HG02938 (cell line): ENCODE measurements around the gene C13orf42.
"Not testable (repeated sequence)": the region's sequence is repeated elsewhere in the genome, so short reads cannot be mapped to it uniquely, and the experiment has no call there.

ENCODE experiments used
- ATAC-seq: cut with Tn5 transposase; IDR thresholded peaks from one replicate; pipeline ENCODE4 v1.9.1; 2021; ENCODE audit warnings: mild to moderate bottlenecking, moderate library complexity; ENCODE audit not compliant: unreplicated experiment

Gene C13orf42

DNA sequence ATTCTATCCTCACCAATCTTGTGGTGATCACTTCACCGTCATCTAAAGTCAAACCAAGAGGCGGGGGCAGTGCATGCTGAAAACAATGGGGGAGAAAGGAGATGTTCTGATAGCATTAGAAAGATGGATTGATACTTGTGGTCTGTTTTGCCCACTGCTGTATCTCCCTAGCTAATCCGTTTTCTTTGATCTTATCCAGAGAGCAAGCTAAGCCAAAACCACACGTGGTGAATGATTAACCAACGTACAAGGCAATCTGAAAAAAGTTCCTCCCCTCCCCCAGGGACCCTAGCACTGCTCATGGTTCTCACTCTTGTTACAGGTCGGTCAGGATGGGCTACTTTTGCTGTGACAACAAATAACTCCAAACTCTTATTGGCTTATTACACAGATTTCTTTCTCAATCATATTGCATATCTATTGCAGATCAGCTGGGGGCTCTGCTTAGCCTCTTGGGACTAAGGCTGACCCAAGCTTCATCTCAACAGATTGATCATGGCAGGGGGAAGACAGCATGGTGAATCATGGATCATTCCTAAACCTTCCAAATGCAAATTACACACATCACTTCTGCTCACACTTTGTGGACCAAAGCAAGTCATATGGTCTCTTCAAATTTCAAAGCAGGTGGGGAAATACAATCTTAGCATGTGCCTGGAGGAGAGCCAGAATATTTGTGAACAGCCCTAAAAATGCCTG is 11.9 kb upstream of the C13orf42 start:
- ATAC-seq: no peak

DNA sequence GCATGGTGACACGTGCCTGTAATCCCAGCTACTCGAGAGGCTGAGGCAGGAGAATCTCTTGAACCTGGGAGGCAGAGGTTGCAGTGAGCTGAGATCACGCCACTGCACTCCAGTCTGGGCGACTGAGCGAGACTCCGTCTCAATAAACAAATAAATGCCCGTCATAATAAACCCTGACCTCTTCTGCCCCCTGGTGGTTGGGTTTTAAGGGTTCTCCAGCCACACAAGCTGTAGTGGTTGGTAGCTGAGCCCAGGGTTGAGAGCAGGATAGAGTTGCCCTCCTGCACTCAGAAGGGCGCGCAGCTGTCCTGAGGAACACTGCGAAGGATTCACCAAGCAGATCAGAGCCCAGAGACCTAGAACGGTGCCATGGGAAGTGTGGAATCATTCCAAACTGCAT is 9.8 kb upstream of the C13orf42 start:
- not testable (repeated sequence) for ATAC-seq

DNA sequence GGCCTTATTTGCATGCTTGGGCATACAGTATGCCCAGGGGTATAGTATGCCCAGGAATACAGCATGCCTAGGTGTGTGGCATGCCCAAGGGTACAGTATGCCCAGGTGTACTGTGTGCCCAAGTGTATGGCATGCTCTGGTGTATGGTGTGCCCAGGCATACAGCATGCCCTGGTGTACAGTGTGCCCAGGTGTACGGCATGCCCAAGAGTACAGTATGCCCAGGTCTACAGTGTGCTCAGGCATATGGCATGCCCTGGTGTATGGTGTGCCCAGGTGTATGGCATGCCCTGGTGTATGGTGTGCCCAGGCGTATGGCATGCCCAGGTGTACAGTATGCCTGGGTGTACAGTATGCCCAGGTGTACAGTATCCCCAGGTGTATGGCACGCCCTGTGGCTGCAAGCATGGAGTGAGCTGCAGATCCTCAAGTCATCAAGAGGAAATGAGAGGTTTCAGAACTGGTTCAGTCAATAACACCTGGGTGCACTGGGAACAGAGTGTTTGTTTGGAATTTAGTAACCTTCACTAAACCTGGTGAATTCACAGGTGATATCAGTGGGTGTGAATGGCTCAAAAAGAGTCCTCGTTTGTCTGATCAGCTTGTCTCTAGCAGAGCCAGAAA is 7.8 kb upstream of the C13orf42 start:
- no peak for ATAC-seq

DNA sequence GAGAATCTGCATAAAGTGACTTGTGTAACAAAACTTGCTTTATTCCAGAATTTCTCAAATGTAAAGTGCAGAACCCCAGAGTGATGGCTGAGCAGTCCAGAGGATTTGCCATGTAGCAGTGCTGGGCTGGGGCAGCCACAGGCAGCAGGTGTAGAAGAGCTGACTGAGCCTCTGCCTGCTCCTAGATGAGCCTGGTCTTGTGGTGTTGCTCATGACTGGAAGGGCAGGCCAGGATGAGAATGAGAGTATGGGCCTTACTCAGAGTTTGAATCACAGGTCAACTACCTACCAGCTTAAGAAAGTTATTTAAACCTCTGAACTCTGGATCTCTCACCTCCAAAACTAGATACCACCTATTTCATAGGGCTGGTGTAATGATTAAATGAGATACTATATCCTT is 2.9 kb upstream of the C13orf42 start:
- no peak for ATAC-seq

- ATAC-seq: no peak
These were observed 2.3 kb upstream of the C13orf42 start for GRCh38 chr13:51113186-51113881.

DNA sequence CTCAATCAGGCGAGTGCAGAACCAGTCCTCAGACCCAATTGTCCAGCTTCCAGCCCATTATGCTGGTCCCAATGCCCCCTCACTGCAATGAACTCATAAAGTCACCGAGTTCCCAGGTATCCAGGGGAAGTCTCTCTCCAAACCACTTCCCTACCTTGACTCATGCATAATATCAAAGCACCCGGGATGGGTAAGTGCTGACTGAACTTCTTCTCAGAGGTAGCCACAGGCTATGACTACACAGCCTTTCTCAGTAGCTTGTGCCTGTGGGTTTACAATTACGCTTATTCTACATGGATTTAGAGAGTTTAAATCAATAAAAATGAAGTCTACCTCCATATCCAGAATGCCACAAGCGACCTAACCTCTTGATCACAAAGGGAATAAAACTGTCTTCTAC is 1.7 kb upstream of the C13orf42 start:
- ATAC-seq: no peak

DNA sequence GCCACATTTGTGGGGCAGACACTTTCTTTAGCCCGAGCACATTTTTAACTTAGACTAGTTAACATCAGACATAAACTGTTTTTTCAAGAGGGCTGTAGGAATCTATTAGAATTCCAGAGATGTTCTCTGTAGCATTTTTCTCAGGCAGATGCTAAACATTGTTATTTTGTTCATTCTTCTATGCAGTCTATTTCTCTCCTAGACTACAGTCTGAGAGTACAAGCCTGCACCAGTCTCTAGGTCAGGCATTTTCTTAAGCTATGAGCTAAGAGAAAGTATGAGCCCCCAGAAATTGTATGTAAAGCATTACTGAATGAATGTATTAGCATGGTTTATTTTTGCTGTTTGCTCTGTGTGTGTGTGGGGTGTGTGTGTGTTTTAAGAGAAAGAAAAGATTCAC is 923 bp upstream of the C13orf42 start:
- no peak for ATAC-seq

GRCh38 chr13:51107996-51108395 is 3.1 kb downstream of the C13orf42 start:
- no peak for ATAC-seq

DNA sequence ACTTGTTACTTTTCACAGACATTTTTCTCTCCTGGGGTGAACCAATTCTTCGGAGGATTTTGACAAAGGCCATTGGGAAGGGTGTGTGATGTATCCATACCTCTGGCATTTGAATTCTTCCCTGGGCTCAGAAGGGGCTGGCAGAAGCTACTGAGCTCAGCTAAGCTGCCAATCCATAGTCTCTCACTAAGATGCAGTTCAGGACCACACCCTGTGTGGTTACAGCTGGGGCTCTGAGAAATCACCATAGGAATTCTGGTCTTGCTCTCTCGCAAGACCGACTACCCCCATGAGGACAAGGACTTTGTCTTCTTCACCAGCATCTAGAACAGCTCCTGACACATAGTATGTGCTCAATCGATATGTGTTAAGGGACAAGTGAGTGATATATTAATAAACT is 6.0 kb downstream of the C13orf42 start:
- no peak for ATAC-seq

DNA sequence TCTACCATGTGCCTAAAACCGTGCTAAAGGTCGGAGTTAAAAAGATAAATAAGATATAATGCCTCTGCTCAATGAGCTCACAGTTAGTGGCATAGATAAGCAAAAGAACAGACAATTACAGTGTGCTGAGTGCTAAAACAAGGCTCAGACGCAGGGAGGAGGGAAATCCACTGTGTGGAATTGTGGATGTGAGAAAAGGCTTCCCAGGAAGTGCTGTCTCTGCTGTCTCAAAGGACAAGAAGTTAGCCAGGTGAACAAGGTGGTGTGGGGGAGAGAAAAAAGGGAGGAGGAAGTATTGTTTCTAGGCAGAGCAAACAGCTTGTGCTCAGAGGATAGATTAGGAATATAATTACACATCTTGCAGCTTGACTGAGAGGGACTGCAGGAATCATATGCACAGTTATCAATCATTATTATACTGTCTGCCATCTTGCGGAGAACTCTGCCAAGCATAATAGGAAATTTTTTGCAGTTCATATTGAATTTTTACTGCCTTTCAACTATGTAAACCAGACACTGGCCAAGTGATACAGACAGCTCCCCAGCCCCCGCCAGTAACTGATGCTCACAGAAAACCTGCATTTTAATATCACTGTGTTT is 9.3 kb downstream of the C13orf42 start:
- no peak for ATAC-seq

GRCh38 chr13:51097353-51098043 is 13.6 kb downstream of the C13orf42 start:
- no peak for ATAC-seq

DNA sequence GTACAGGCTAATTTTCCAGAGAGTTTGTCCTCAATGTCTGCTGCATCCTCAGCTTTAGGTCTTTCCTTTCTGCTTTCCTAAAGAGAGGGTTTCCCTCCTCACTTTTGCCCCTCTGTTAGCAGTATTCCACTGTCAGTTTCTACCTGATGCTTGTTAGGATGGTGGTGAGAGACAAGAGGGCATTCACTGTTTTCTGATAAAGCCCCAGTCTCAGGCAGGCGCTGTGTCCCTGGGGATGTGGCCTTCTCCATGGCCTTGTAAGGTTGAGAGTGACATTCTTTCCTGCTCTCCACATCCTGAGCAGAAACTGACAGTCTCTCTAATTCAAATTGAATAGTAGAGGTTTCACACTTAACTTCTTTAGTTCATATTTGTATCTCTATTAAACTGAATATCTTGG is 14.9 kb downstream of the C13orf42 start:
- ATAC-seq: no peak

DNA sequence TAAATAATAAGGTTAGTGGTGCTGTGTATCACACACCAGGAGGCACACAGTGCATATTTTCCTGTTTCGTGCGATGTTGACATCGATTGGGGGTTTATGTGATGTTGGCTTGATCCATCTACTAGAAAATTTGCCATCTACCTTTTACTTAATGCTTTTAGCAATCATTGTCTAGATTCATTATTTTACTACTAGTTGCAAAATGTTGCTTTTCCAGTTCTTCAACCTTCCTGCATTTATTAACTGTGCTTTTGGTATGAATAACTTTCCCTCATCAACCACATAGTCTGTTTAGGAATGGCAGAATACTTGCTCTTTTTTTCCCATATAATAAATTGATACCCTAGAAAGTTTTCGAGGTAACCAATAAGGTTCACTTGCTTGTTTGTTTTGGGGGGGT is 17.5 kb downstream of the C13orf42 start:
- no peak for ATAC-seq

DNA sequence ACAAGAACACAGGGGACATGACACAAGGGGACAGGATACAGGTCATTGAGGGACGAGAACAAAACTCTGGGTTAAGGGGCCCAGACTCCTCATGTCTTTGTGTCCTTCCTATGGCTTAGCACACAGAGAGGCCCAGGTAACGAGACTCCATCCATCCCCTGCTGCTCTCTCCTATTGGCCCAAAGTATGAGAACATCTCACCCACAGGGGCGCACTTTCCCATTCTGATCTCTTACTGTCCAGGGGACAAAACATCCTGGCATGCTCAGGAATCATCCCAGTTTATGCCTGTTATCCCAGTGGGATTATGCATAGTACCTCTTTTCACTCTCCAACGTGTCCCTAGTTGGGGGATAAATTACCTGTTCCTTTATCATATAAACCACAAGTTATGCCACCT is 19.2 kb downstream of the C13orf42 start:
- no peak for ATAC-seq

DNA sequence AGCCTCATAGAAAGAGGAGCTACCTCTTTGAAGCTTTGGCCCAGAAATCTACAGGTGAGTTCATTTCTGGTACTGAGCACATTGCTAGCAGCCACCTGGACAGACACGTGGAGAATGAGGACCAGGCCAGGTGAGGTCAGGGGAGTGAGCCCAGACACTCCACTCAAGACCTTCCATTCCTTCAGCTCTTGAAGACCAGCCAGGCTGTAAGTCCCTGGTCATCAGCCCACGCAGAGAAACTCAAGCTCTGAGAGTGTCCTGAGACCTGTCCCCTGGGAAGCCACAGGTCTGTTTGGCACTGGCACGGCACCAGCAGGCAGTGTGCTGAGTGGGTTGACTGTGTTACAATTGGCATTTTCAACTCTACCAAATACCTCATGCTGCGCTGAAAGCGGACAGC is 27.4 kb downstream of the C13orf42 start:
- ATAC-seq: no peak

DNA sequence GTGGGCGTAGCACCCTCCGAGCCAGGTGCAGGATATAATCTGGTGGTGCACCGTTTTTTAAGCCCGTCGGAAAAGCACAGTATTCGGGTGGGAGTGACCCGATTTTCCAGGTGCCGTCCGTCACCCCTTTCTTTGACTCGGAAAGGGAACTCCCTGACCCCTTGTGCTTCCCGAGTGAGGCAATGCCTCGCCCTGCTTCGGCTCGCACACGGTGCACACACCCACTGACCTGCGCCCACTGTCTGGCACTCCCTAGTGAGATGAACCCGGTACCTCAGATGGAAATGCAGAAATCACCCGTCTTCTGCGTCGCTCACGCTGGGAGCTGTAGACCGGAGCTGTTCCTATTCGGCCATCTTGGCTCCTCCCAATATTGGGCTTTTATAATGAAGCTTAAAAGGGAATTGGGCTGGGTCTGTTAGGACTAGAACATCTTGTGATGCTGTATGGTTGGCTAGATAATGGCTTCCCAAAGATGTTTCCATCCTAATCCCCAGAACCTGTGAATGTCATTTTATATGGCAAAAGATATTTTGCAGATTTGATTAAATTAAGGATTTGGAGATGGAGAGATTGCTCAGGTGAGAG is 30.5 kb downstream of the C13orf42 start:
- not testable (repeated sequence) for ATAC-seq

DNA sequence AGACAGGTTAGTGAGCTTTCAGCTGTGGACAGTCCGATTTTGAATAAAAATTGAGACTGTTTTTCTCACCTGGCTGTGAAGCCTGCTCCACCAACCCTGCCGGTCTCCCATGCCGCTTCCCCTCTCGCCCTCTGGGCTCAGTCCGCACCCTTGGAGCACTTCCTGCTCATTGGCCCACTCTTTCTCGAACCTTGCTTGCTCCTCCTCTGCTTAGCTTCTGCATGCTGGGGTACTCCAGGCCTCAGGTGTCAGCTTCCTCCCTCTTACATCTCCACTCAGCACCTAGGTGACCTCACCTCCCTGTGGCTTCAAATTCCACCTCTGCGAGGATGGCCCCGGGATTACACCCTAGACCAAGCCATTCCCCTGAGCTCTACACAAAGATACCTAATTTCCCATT is 39.6 kb downstream of the C13orf42 start:
- no peak for ATAC-seq

DNA sequence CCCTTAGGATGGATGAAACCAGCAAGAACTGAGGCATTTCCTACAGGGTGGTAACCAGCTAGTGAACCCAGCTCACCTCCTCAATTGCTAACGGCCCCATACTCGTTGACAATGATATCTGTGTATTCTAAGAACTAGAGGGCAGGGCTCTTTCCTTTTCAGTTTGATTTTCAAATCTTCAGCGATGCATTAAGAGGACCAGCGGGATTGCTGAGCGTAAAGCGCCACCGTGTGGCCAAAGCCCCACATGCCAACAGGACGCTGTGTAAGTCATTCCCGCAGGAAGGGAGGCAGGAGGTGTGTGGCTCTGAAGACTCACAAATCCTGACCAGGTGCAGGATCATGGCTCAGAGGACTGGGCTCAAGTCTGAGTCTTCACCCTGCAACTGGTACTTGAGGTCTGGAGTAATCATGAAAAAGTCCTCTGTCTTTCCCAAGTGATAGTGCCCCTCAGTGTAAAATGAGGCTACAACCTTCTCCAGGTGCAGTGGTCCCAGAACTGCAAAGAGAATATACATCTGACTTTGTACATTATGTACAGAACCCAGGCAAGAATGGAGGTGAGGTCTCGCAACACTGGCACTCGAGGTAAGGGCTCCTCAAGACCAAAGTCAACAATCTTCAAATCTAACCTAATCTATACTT is 40.9 kb downstream of the C13orf42 start:
- peak; percentile 83 for ATAC-seq

DNA sequence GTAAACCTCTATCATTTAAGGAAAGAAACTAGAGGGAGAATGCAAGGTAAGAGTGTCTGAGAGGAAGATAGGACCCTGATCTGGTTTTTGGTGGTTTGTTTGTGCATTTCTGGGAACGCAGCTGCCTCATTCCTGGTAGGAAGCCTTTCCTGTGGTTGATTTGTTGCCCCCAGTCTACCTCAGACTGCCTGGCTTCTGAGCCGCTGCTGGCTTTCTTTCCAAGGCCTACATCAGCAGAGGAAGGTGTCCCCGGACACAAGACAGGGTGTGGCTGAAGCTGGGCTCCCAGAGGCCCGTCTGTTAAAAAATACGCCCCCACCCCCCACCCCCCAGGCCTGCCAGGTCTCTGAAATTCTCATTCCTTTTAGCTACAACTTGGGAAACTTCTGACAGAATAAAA is 42.6 kb downstream of the C13orf42 start:
- ATAC-seq: no peak

- ATAC-seq: no peak
These were observed 43.4 kb downstream of the C13orf42 start for GRCh38 chr13:51067706-51068105.
